ENCODE measurements around the gene CRYZ. TPM values are rescaled to one million over a fixed set of nuclear protein-coding genes. Genes with fewer than 3 reads are reported as not detected.

The CRYZ gene
- 57.2 and 81.9 TPM in 2 replicates for polyA plus RNA-seq (2012; rRNA removed)
- polyA plus RNA-seq (2012; cell fraction: cytosol; rRNA removed), result 76.0 and 85.5 TPM in 2 replicates
- 23.1 and 68.0 TPM in 2 replicates for polyA plus RNA-seq (2012; cell fraction: nucleus; rRNA removed)

GRCh38 chr1:74732960-74733603 lies at the start of gene CRYZ, which contains the start of gene TYW3:
Gene CRYZ (minus strand): TSS chr1:74733050. CDS start chr1:74724821, 8,229 bp downstream.
Gene TYW3 (plus strand): TSS chr1:74733152. CDS start chr1:74733245, 93 bp downstream.
- POLR2A ChIA-PET, result no interaction called here
- no peaks in the 10 kb centered on the region for H3K27me3 ChIP-seq (ENCODE audit: insufficient read depth)
- H3K4me1 ChIP-seq (ENCODE audit: control insufficient read depth in 1 of 2, insufficient read depth in 2 of 2, low read depth in 1 of 2, low read length in 1 of 2), result peaks cover 12 to 24% of the 10 kb centered on the region in 2 experiments
- H2AFZ ChIP-seq (ENCODE audit: low read depth), result peak within 1 kb of the TSS; percentile 90
- CTCF ChIA-PET, result interaction anchor here (0.7 to 3.8 kb wide), 31 partner anchors 10 to 1509 kb away, joined by 3 to 14 read pairs (median 3); partner anchors contain the start of gene LRRC53
- peak within 1 kb of the TSS; percentile 85 for H3K9ac ChIP-seq
- peak within 1 kb of the TSS; percentile 86 to 98 for H3K27ac ChIP-seq (ENCODE audit: low read depth in 2 of 2, low read length in 1 of 2)
- peak; percentile 80 for DNase-seq
- H4K20me1 ChIP-seq (ENCODE audit: insufficient read depth), result no peaks in the 10 kb centered on the region
- peaks cover 20% of the 10 kb centered on the region for H3F3A ChIP-seq (replicated peaks; ENCODE audit: insufficient read depth)
- H3K36me3 ChIP-seq (replicated peaks in 1 of 2; ENCODE audit: control insufficient read depth in 1 of 2, insufficient read depth in 2 of 2, low read length in 1 of 2), result peaks cover 21 to 27% of the 10 kb centered on the region in 2 experiments
- peak within 1 kb of the TSS; percentile 91 to 95 for H3K4me3 ChIP-seq (ENCODE audit: low read depth in 2 of 2, low read length in 1 of 2)
- H3K9me3 ChIP-seq, result no peaks in the 10 kb centered on the region
- H3K79me2 ChIP-seq (ENCODE audit: insufficient read depth), result peaks cover 51% of the 10 kb centered on the region
- under 1% methylated on average over 27 of the region's 30 CpGs for WGBS (ENCODE audit: low lambda C conversion rate)
- peak within 1 kb of the TSS; percentile 73 for H3K4me2 ChIP-seq
- H3K9me2 ChIP-seq, result no peaks in the 10 kb centered on the region
- no peak for TF ChIP-seq USF2 (IDR thresholded peaks at IDR 0.05; ENCODE audit: borderline replicate concordance, low read depth, low read length)
- no peak for TF ChIP-seq NRF1 (IDR thresholded peaks at IDR 0.05; ENCODE audit: low read depth, low read length)
- TF ChIP-seq JUND (IDR thresholded peaks at IDR 0.05), result no peak; the same call in 1 of the 2 replicates
- peak; percentile 29; the same call in 1 of the 2 replicates for TF ChIP-seq TCF12 (IDR thresholded peaks at IDR 0.05)
- peak; percentile 89; the same call in 1 of the 2 replicates for TF ChIP-seq SIN3A (IDR thresholded peaks at IDR 0.05; ENCODE audit: borderline replicate concordance, low read depth, low read length)
- no peak for TF ChIP-seq NFIC (IDR thresholded peaks at IDR 0.05; ENCODE audit: borderline replicate concordance)
- no peak for TF ChIP-seq FOXJ3 (CRISPR knock-in tag; IDR thresholded peaks at IDR 0.05)
- peak; percentile 64; the same call in 1 of the 2 replicates for TF ChIP-seq POLR2AphosphoS5 (IDR thresholded peaks at IDR 0.05; ENCODE audit: low read depth, low read length)
- peak; percentile 78 for TF ChIP-seq CHD2 (IDR thresholded peaks at IDR 0.05; ENCODE audit: low read length, partially characterized antibody)
- no peak for TF ChIP-seq IRF3 (IDR thresholded peaks at IDR 0.05; ENCODE audit: low read depth, low read length)
- TF ChIP-seq MXI1 (IDR thresholded peaks at IDR 0.05; ENCODE audit: low read depth, low read length), result peak; percentile 67; the same call in 1 of the 2 replicates
- TF ChIP-seq YY1 (IDR thresholded peaks at IDR 0.05; ENCODE audit: low read depth), result peak; percentile 99
- no peak for TF ChIP-seq RAD21 (IDR thresholded peaks at IDR 0.05; ENCODE audit: low read length)
- no peak for TF ChIP-seq CTCF (IDR thresholded peaks at IDR 0.05)
- no peak for TF ChIP-seq RXRA (IDR thresholded peaks at IDR 0.05; ENCODE audit: borderline replicate concordance, low read depth)
- no peak for TF ChIP-seq SMC3 (IDR thresholded peaks at IDR 0.05; ENCODE audit: low read depth, low read length)
- peak; percentile 41; the same call in 1 of the 2 replicates for TF ChIP-seq GABPA (IDR thresholded peaks at IDR 0.05; ENCODE audit: low read depth)
- TF ChIP-seq TAF1 (IDR thresholded peaks at IDR 0.05; ENCODE audit: borderline replicate concordance, low read depth, low read length), result peak; percentile 87
- TF ChIP-seq RFX5 (IDR thresholded peaks at IDR 0.05; ENCODE audit: low read length), result no peak
- no peak for TF ChIP-seq EZH2phosphoT487 (IDR thresholded peaks at IDR 0.05; ENCODE audit: borderline replicate concordance, low read depth)
- TF ChIP-seq EP300 (IDR thresholded peaks at IDR 0.05; ENCODE audit: borderline replicate concordance in 1 of 2, low read depth in 1 of 2, low read length in 1 of 2), result no peak
- TF ChIP-seq ELF1 (IDR thresholded peaks at IDR 0.05), result peak; percentile 80
- TF ChIP-seq GATA2 (CRISPR knock-in tag; IDR thresholded peaks at IDR 0.05), result 0 out of 2 replicates have a peak, but pooled peaks have one; percentile 10
- no peak for TF ChIP-seq MEF2A (IDR thresholded peaks at IDR 0.05; ENCODE audit: borderline replicate concordance, low read depth)
- no peak for TF ChIP-seq FOSL2 (IDR thresholded peaks at IDR 0.05; ENCODE audit: borderline replicate concordance, low read depth)
- TF ChIP-seq REST (IDR thresholded peaks at IDR 0.05; ENCODE audit: low read depth, low read length), result 0 out of 2 replicates have a peak, but pooled peaks have one; percentile 51
